K562 (cell line): ENCODE results near the gene SIRT2.
"Not testable (repeated sequence)": the region's sequence is repeated elsewhere in the genome, so short reads cannot be mapped to it uniquely, and the experiment has no call there.

Source experiments
- CBX8 ChIP-seq: fragments of 200-600 bp; sonication (generic); IDR thresholded peaks from 2 replicates; pipeline ENCODE4 v1.6.1; 2012; ENCODE audit warnings: borderline replicate concordance, mixed run types, low read depth, mild to moderate bottlenecking, moderate library complexity, mixed read lengths, low read length, control low read depth, inconsistent platforms; ENCODE audit not compliant: poor library complexity, severe bottlenecking; ENCODE audit errors: extremely low read depth
- NFE2L1 ChIP-seq: fragments of 450-650 bp; IDR thresholded peaks from 2 replicates; pipeline ENCODE4 v1.6.1; 2016; ENCODE audit warnings: missing genetic modification characterization, low read depth, mild to moderate bottlenecking, missing compliant biosample characterization, moderate library complexity, borderline replicate concordance
- POLR2B ChIP-seq: fragments of 450-650 bp; IDR thresholded peaks from 2 replicates; pipeline ENCODE4 v1.6.1; 2018; ENCODE audit warnings: low read depth; ENCODE audit not compliant: partially characterized antibody
- RFX1 ChIP-seq: fragments of 450-650 bp; IDR thresholded peaks from 2 replicates; pipeline ENCODE4 v1.6.1; 2016; ENCODE audit warnings: mild to moderate bottlenecking, moderate library complexity

- TF ChIP-seq RFX1; POLR2B; CBX8; NFE2L1 (tag): not testable (repeated sequence)
Observed at GRCh38 chr19:38884691-38885090, 14.7 kb downstream of the SIRT2 start.
